ENCODE measurements around the gene TMIE. TPM values are rescaled to one million over a fixed set of nuclear protein-coding genes. Genes with fewer than 3 reads are reported as not detected.

Gene TMIE
- total and polyA plus RNA-seq, 2 of the 8 experiments (the other 6 are each of a cell fraction or from before 2014, with no cell fraction given): 0.45 to 0.67 TPM

- Histone ChIP-seq H2BK120ac (replicated peaks; ENCODE audit: low read depth, low read length) (no peak overlapping the region), H3K4me2 (ENCODE audit: insufficient read depth in 1 of 2, low read depth in 2 of 2, low read length in 2 of 2) (no peak overlapping the region), H3K79me2 (ENCODE audit: control insufficient read depth in 1 of 2, insufficient read depth in 2 of 2, low read length in 2 of 2) (no peaks in the 10 kb centered on the region), H3K9ac (replicated peaks in 1 of 4; ENCODE audit: extremely low read depth in 1 of 4, low read depth in 3 of 4, low read length in 3 of 4) (no peak overlapping the region), H3K18ac (ENCODE audit: extremely low read depth, low read length) (no peak overlapping the region), H4K5ac (ENCODE audit: insufficient read length, low read depth, low read length) (no peak overlapping the region), H4K8ac (ENCODE audit: extremely low read depth, insufficient read depth, low read length) (no peak overlapping the region), H4K91ac (replicated peaks; ENCODE audit: insufficient read length, low read length) (no peak overlapping the region), H3K27ac (ENCODE audit: low read depth, low read length) (no peak overlapping the region), H2BK5ac (ENCODE audit: low read depth, low read length) (0 out of 2 replicates have a peak overlapping the region, but pooled peaks have one; percentile 35), H2BK15ac (ENCODE audit: low read length) (no peak overlapping the region), H3K4ac (replicated peaks; ENCODE audit: insufficient read length, low read depth, low read length) (no peak overlapping the region), H2BK12ac (ENCODE audit: low read depth, low read length) (no peak overlapping the region), H2AFZ (ENCODE audit: low read length) (no peak overlapping the region), H3K36me3 (ENCODE audit: control insufficient read depth in 2 of 4, insufficient read depth in 4 of 4, low read length in 3 of 4) (no peaks in the 10 kb centered on the region), H3K27me3 (replicated peaks in 1 of 4; ENCODE audit: control insufficient read depth in 3 of 4, extremely low read depth in 1 of 4, insufficient read depth in 3 of 4, low read length in 3 of 4) (no peaks in the 10 kb centered on the region; a peak in 1 of 7 replicates), H4K20me1 (replicated peaks in 1 of 2; ENCODE audit: control insufficient read depth in 1 of 2, insufficient read depth in 2 of 2, low read length in 2 of 2) (no peaks in the 10 kb centered on the region), H3K14ac (ENCODE audit: insufficient read length) (no peak overlapping the region), H3K4me1 (replicated peaks in 1 of 4; ENCODE audit: control insufficient read depth in 3 of 4, insufficient read depth in 4 of 4, low read length in 3 of 4) (peaks cover 4 to 9% (median 6%) of the 10 kb centered on the region in 4 experiments), H3K56ac (replicated peaks; ENCODE audit: insufficient read length, low read depth, low read length) (no peak overlapping the region), H2BK20ac (ENCODE audit: low read length) (no peak overlapping the region), H3K9me3 (ENCODE audit: insufficient read depth in 2 of 2, low read depth in 1 of 2, low read length in 1 of 2) (no peaks in the 10 kb centered on the region), H3K23me2 (ENCODE audit: low read depth, low read length) (no peaks in the 10 kb centered on the region), H3K4me3 (ENCODE audit: extremely low read depth in 1 of 4, insufficient read depth in 2 of 4, low read depth in 3 of 4, low read length in 4 of 4) (no peak overlapping the region), H3K23ac (ENCODE audit: insufficient read length) (no peak overlapping the region), H2AK5ac (ENCODE audit: low read depth, low read length) (no peak overlapping the region), H3K79me1 (ENCODE audit: low read depth, low read length) (no peaks in the 10 kb centered on the region)
- FAIRE-seq (no peak), DNase-seq (ENCODE audit: low read depth in 1 of 2, low spot score in 2 of 2) (no peak)
- ChIA-PET POLR2A (ENCODE audit: partially characterized antibody) (no interaction called here), CTCF (ENCODE audit: partially characterized antibody) (interaction anchor here (1.2 to 1.3 kb wide), 2 partner anchors 179 to 228 kb away, joined by 3 to 4 read pairs; no protein-coding TSS in a partner anchor)
- WGBS, 2 experiments (ENCODE audit: extremely low coverage in 1 of 2, insufficient coverage in 1 of 2, insufficient read length in 1 of 2, insufficient replicate concordance in 2 of 2, low coverage in 1 of 2, low lambda C conversion rate in 2 of 2, missing lambda C conversion rate in 1 of 2): 92% methylated on average over 9 of the region's 9 CpGs; no CpG with 5 or more reads in 1 of the 2 experiments
- no peak for TF ChIP-seq SRF (IDR thresholded peaks at IDR 0.05; ENCODE audit: low read depth, low read length)
- no peak for TF ChIP-seq BACH1 (IDR thresholded peaks at IDR 0.05; ENCODE audit: low read length)
- TF ChIP-seq RXRA (IDR thresholded peaks at IDR 0.05; ENCODE audit: insufficient read depth, low read depth, low read length): no peak
- TF ChIP-seq ASH2L (IDR thresholded peaks at IDR 0.05; ENCODE audit: low read length): no peak
- TF ChIP-seq CTCF (IDR thresholded peaks at IDR 0.05; ENCODE audit: control extremely low read depth in 1 of 3, insufficient read depth in 1 of 3, low read depth in 1 of 3, low read length in 3 of 3): no peak
- TF ChIP-seq KDM5A (IDR thresholded peaks at IDR 0.05; ENCODE audit: low read length): no peak
- TF ChIP-seq CBX5 (IDR thresholded peaks at IDR 0.05; ENCODE audit: low read depth, low read length): no peak
- no peak for TF ChIP-seq CREB1 (IDR thresholded peaks at IDR 0.05)
- TF ChIP-seq CTBP2 (IDR thresholded peaks at IDR 0.05; ENCODE audit: borderline replicate concordance, insufficient read depth, insufficient read length, low read length): no peak
- TF ChIP-seq RNF2 (IDR thresholded peaks at IDR 0.05; ENCODE audit: borderline replicate concordance, low read depth, low read length, missing control alignments, poor library complexity, severe bottlenecking): no peak
Measured at GRCh38 chr3:46667657-46668056, 33.5 kb upstream of the TMIE start.
